Endothelial cell of umbilical vein (primary cell): ENCODE measurements around the gene TTC21B. TPM values are rescaled to one million over a fixed set of nuclear protein-coding genes. Genes with fewer than 3 reads are reported as not detected.

ENCODE experiments used
- BruUV-seq: library from RNA; stranded (reverse); fragments of 400-500 nt; replicated peaks from 2 replicates; lab custom pipeline; 2021; lab: Mats Ljungman, UMichigan
- CTCF ChIA-PET: fragments of 300-600, 350-600 bp; sonication (Branson Sonifier 250); formaldehyde crosslinking; loops from one replicate; lab custom pipeline; 2021; ENCODE audit warnings: antibody characterized with exemption, inconsistent platforms; lab: Charles Lee
- POLR2A ChIA-PET: fragments of 300-600, 350-600 bp; sonication (Branson Sonifier 250); formaldehyde crosslinking; loops from one replicate; lab custom pipeline; 2021; ENCODE audit warnings: antibody characterized with exemption, inconsistent platforms; lab: Charles Lee
- DNase-seq: peaks from one replicate; pipeline ENCODE4 v3.0.0-alpha.2; 2011; ENCODE audit warnings: low read depth, low spot score
- FAIRE-seq: peaks from 2 replicates; lab custom pipeline; 2011; peaks lifted over from hg19 to GRCh38; lab: Jason Lieb, UNC
- H2AFZ ChIP-seq: 2 replicates; pipeline ENCODE4 v1.6.0; 2012; ENCODE audit warnings: low read depth, low read length, control low read depth, inconsistent platforms
- H3K27ac ChIP-seq: 2 replicates; pipeline ENCODE4 v1.5.1; 2011; ENCODE audit warnings: low read depth, mild to moderate bottlenecking, control low read depth, low read length, moderate library complexity; ENCODE audit not compliant: insufficient read depth
- H3K27me3 ChIP-seq, 2 experiments: 2 replicates each; pipeline versions ENCODE4 v1.6.0 to v1.6.1; 2011; ENCODE audit warnings: low read length in 2 of 2, mixed read lengths in 1 of 2; ENCODE audit not compliant: control insufficient read depth in 2 of 2, insufficient read depth in 2 of 2
- H3K36me3 ChIP-seq, 2 experiments: 2 replicates in 1 of 2; 3 replicates in 1 of 2; pipeline ENCODE4 v1.5.1; 2011; ENCODE audit warnings: low read length in 2 of 2, mild to moderate bottlenecking in 1 of 2, moderate library complexity in 1 of 2; ENCODE audit not compliant: control insufficient read depth in 2 of 2, insufficient read depth in 2 of 2; ENCODE audit errors: extremely low read depth in 1 of 2
- H3K4me1 ChIP-seq: 3 replicates; pipeline ENCODE4 v1.5.1; 2011; ENCODE audit warnings: mild to moderate bottlenecking, low read length; ENCODE audit not compliant: control insufficient read depth, insufficient read depth; ENCODE audit errors: extremely low read depth
- H3K4me2 ChIP-seq: 2 replicates; pipeline ENCODE4 v1.6.1; 2011; ENCODE audit warnings: low read length, control low read depth, mixed read lengths; ENCODE audit not compliant: insufficient read depth
- H3K4me3 ChIP-seq, 3 experiments: fragments of 200-600 bp in 1 of 3; sonication (generic), shearing (Covaris generic) in 1 of 3; replicated peaks in 1 of 3; 2 replicates each; pipeline ENCODE4 v1.5.1; 2011 to 2016; ENCODE audit warnings: control low read depth in 3 of 3, low read length in 3 of 3, mild to moderate bottlenecking in 2 of 3, inconsistent platforms in 1 of 3, low read depth in 1 of 3, moderate library complexity in 1 of 3; ENCODE audit not compliant: insufficient read depth in 1 of 3
- H3K79me2 ChIP-seq: 2 replicates; pipeline ENCODE4 v1.6.0; 2012; ENCODE audit warnings: low read length, inconsistent platforms; ENCODE audit not compliant: control insufficient read depth, insufficient read depth
- H3K9ac ChIP-seq: replicated peaks from 2 replicates; pipeline ENCODE3; 2011; ENCODE audit warnings: low read length, control low read depth; ENCODE audit not compliant: insufficient read depth; ENCODE audit errors: extremely low read depth
- H3K9me1 ChIP-seq: replicated peaks from 3 replicates; pipeline ENCODE4 v1.6.0; 2011; ENCODE audit warnings: mild to moderate bottlenecking, low read length; ENCODE audit not compliant: control insufficient read depth, insufficient read depth; ENCODE audit errors: extremely low read depth
- H3K9me3 ChIP-seq: replicated peaks from 2 replicates; pipeline ENCODE4 v1.5.1; 2012; ENCODE audit warnings: low read length, inconsistent platforms; ENCODE audit not compliant: control insufficient read depth, insufficient read depth
- H4K20me1 ChIP-seq: replicated peaks from 2 replicates; pipeline ENCODE3; 2011; ENCODE audit warnings: mild to moderate bottlenecking, low read length; ENCODE audit not compliant: control insufficient read depth, insufficient read depth; ENCODE audit errors: extremely low read depth
- CTCF ChIP-seq, 2 donors: IDR thresholded peaks; 1 replicate in 1 of 2; 2 replicates in 1 of 2; pipeline ENCODE4 v1.5.1; 2011; ENCODE audit warnings: low read length in 2 of 2, mild to moderate bottlenecking in 2 of 2, moderate library complexity in 2 of 2, control low read depth in 1 of 2, inconsistent platforms in 1 of 2, low read depth in 1 of 2; ENCODE audit not compliant: insufficient read depth in 1 of 2; ENCODE audit errors: extremely low read depth in 1 of 2
- EZH2 ChIP-seq: IDR thresholded peaks from 2 replicates; pipeline ENCODE4 v1.6.1; 2012; ENCODE audit warnings: borderline replicate concordance, low read depth, mild to moderate bottlenecking, moderate library complexity, low read length, inconsistent platforms; ENCODE audit not compliant: severe bottlenecking
- FOS ChIP-seq: IDR thresholded peaks from 2 replicates; pipeline ENCODE4 v1.6.1; 2011; ENCODE audit warnings: mild to moderate bottlenecking, low read length, moderate library complexity, borderline replicate concordance; ENCODE audit not compliant: insufficient read depth
- GATA2 ChIP-seq: IDR thresholded peaks from 2 replicates; pipeline ENCODE4 v1.7.0; 2011; ENCODE audit warnings: low read depth, mild to moderate bottlenecking, moderate library complexity, mixed read lengths, low read length; ENCODE audit not compliant: insufficient read length, insufficient read depth
- JUN ChIP-seq: IDR thresholded peaks from 2 replicates; pipeline ENCODE4 v1.6.1; 2011; ENCODE audit warnings: borderline replicate concordance, low read depth; ENCODE audit not compliant: insufficient read length, insufficient read depth
- MAX ChIP-seq: IDR thresholded peaks from 2 replicates; pipeline ENCODE4 v1.6.1; 2011; ENCODE audit not compliant: insufficient read depth, insufficient read length
- MYC ChIP-seq: IDR thresholded peaks from one replicate; pipeline ENCODE4 v1.6.1; 2011; ENCODE audit warnings: mild to moderate bottlenecking, low read depth, low read length
- POLR2A ChIP-seq: IDR thresholded peaks from 2 replicates; pipeline ENCODE4 v1.6.1; 2012; ENCODE audit warnings: low read depth, mild to moderate bottlenecking, control low read depth, low read length
- POLR2AphosphoS5 ChIP-seq: IDR thresholded peaks from 2 replicates; pipeline ENCODE4 v1.6.1; 2012; ENCODE audit warnings: low read depth, mild to moderate bottlenecking, control low read depth, low read length, moderate library complexity; ENCODE audit not compliant: insufficient read depth
- dilution Hi-C: fragments of 300-500 bp; cut with MboI; formaldehyde crosslinking; loops from one replicate; pipeline ENCODE4 v1.15.0; 2019; ENCODE audit warnings: low sequenced_read_pairs; ENCODE audit not compliant: extremely low pct_ligation_motif_present
- intact Hi-C: fragments of 100-400 bp; cut with micrococcal nuclease; formaldehyde crosslinking; loops from one replicate; pipeline ENCODE4 v1.10.0; 2022
- polyA plus RNA-seq, 4 experiments: library from polyadenylated mRNA; depleted of rRNA in 3 of 4; stranded (reverse) in 3 of 4; unstranded in 1 of 4; fragments of >200 nt; gene quantifications; 2 replicates each; pipeline versions ENCODE4 v1.2.1 to v1.2.3, GENCODE V29; 2011 to 2012; ENCODE audit warnings: missing spikeins in 1 of 4
- total RNA-seq: library from RNA; stranded (reverse); gene quantifications from 2 replicates; pipeline ENCODE4 v1.2.3, GENCODE V29; 2021

TTC21B gene
- total and polyA plus RNA-seq, 2 donors (not counting 3 experiments of a cell fraction or from before 2014, with no cell fraction given): 8.0 to 21.9 TPM

GRCh38 chr2:165899311-165899710 lies 54.3 kb downstream of the TTC21B start:
- Histone ChIP-seq H3K79me2 (no peaks in the 10 kb centered on the region), H3K9me3 (no peaks in the 10 kb centered on the region), H3K4me3 (no peak overlapping the region), H3K27me3 (no peaks in the 10 kb centered on the region), H4K20me1 (no peaks in the 10 kb centered on the region), H2AFZ (no peak overlapping the region), H3K36me3 (peaks cover 11 to 21% of the 10 kb centered on the region in 2 experiments), H3K9me1 (no peaks in the 10 kb centered on the region), H3K9ac (no peak overlapping the region), H3K4me1 (peaks cover 3% of the 10 kb centered on the region), H3K4me2 (no peak overlapping the region), H3K27ac (no peak overlapping the region)
- ChIA-PET POLR2A (no interaction called here), CTCF (no interaction called here)
- FAIRE-seq (no peak), DNase-seq (no peak)
- dilution Hi-C loops: no loop called here
- BruUV-seq: no TSS peak
- TF ChIP-seq CTCF (IDR thresholded peaks at IDR 0.05; ENCODE audit: extremely low read depth in 1 of 2, insufficient read depth in 1 of 2, low read depth in 1 of 2, low read length in 2 of 2) (no peak), MYC (no peak), POLR2AphosphoS5 (no peak), FOS (no peak), MAX (no peak), GATA2 (no peak), EZH2 (no peak), POLR2A (no peak), JUN (no peak)
- intact Hi-C loops: no loop called here
